Right lobe of liver (tissue), 6 donors: ENCODE results near the gene CAPN7. TPM values are rescaled to one million over a fixed set of nuclear protein-coding genes. Genes with fewer than 3 reads are reported as not detected.

ENCODE experiments used
- ATAC-seq, 4 donors: fragments of 200-7000 bp; cut with Tn5 transposase; one replicate each; pipeline ENCODE4 v1.9.1; 2020; ENCODE audit warnings: mild to moderate bottlenecking in 4 of 4, moderate library complexity in 4 of 4
- DNase-seq, 3 donors: peaks; one replicate each; pipeline ENCODE4 v3.0.0-alpha.2; 2020
- H3K27ac ChIP-seq, 3 donors: fragments of 200-600 bp; one replicate each; pipeline ENCODE4 v1.8.0; 2022
- H3K27me3 ChIP-seq, 2 donors: fragments of 200-600 bp; one replicate each; pipeline ENCODE4 v1.8.0; 2022
- H3K36me3 ChIP-seq, 4 donors: fragments of 200-600 bp; sonication (generic) in 1 of 4; one replicate each; pipeline versions ENCODE4 v1.5.1 to v1.8.0; 2017 to 2022; ENCODE audit warnings: control low read depth in 1 of 4
- H3K4me1 ChIP-seq, 4 donors: fragments of 200-600 bp; sonication (generic) in 1 of 4; one replicate each; pipeline versions ENCODE4 v1.5.1 to v1.8.0; 2017 to 2022; ENCODE audit warnings: control low read depth in 1 of 4
- H3K4me3 ChIP-seq, 3 donors: fragments of 200-600 bp; one replicate each; pipeline ENCODE4 v1.8.0; 2022
- H3K9me3 ChIP-seq, 4 donors: fragments of 200-600 bp; sonication (generic) in 1 of 4; one replicate each; pipeline versions ENCODE4 v1.5.1 to v1.8.0; 2017 to 2022; ENCODE audit warnings: control low read depth in 1 of 4
- POLR2A ChIP-seq: fragments of 450-650 bp; IDR thresholded peaks from one replicate; pipeline ENCODE4 v1.6.1; 2017; ENCODE audit warnings: antibody characterized with exemption, mild to moderate bottlenecking
- WGBS: methylation state at CpG from one replicate; pipeline ENCODE4 v1.1.6; 2018; ENCODE audit warnings: low coverage, low lambda C conversion rate; ENCODE audit not compliant: insufficient coverage; ENCODE audit errors: missing lambda C conversion rate; 5-methylcytosine and 5-hydroxymethylcytosine counted together
- intact Hi-C, 2 donors: fragments of 100-400 bp; cut with DNase I; formaldehyde crosslinking; loops; one replicate each; pipeline versions ENCODE4 v1.11.2 to v1.14.1; 2022
- total RNA-seq, 6 experiments: library from RNA; depleted of rRNA in 2 of 6; stranded (reverse); fragments of >200 nt in 2 of 6; fragmentation: NEBNext Ultra II Directional in 3 of 6; extraction: Animal tissue kit (Norgen Biotek cat#: 25700) in 3 of 6; gene quantifications; one replicate each; pipeline versions ENCODE4 v1.1.0 to v1.2.4, GENCODE V29; 2016 to 2023
- TF ChIP-seq, protein P1 (sequence below), 4 donors: fragments of 200-600 bp in 3 of 4; fragments of 450-650 bp in 1 of 4; IDR thresholded peaks; one replicate each; pipeline versions ENCODE4 v1.5.1 to v1.8.0; 2016 to 2022; ENCODE audit warnings: antibody characterized with exemption in 4 of 4, mild to moderate bottlenecking in 2 of 4
- donor health status: DM: no; HTN: yes; CAD: no.
- donor health status: DM: no; HTN: no; CAD: no.
- donor health status: DM: no; HTN: no; CAD: no.
- donor health status: DM: no; HTN: yes; CAD: no.
- donor health status: DM: no; HTN: yes; CAD: no.

The CAPN7 gene
- total RNA-seq, 6 experiments from 2014 or later: 20.1 to 32.8 (median 23.1) TPM

DNA sequence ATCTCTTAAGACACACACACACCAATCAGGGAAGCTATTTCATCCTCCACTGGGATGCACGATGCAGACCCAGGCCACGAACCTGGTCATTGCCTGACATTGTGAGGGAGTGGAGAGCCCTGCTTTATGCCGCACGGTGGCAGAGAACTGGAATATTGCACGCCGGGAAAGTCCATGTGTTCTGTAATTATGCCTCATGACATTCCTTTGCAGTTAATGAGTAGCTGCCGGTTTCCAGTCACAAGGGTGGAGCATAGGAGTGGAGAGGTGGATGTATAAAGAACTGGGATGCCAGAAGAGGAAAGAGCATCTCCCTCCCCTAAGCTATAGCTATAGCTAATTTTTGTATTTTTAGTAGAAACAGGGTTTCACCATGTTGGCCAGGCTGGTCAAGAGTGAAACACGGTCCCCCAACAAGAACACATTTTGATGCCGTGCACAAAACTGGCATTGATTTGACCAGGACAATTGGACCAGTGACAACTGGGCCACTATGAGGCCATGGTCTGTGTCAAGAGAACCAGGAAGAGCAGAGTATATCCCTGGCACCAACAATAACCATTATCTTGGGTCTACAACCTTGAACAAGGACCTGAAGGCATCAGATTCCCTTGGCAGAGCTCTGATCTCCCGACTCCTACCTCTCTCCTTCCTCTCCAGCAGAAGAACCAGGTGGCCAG, 74.9 kb downstream of the CAPN7 start:
- TF ChIP-seq, protein P1, sequence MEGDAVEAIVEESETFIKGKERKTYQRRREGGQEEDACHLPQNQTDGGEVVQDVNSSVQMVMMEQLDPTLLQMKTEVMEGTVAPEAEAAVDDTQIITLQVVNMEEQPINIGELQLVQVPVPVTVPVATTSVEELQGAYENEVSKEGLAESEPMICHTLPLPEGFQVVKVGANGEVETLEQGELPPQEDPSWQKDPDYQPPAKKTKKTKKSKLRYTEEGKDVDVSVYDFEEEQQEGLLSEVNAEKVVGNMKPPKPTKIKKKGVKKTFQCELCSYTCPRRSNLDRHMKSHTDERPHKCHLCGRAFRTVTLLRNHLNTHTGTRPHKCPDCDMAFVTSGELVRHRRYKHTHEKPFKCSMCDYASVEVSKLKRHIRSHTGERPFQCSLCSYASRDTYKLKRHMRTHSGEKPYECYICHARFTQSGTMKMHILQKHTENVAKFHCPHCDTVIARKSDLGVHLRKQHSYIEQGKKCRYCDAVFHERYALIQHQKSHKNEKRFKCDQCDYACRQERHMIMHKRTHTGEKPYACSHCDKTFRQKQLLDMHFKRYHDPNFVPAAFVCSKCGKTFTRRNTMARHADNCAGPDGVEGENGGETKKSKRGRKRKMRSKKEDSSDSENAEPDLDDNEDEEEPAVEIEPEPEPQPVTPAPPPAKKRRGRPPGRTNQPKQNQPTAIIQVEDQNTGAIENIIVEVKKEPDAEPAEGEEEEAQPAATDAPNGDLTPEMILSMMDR (IDR thresholded peaks at IDR 0.05): no peak
- Histone ChIP-seq H3K9me3 (no peaks in the 10 kb centered on the region), H3K27ac (no peak overlapping the region), H3K4me1 (no peaks in the 10 kb centered on the region), H3K36me3 (no peaks in the 10 kb centered on the region), H3K4me3 (no peak overlapping the region), H3K27me3 (no peaks in the 10 kb centered on the region)
- ATAC-seq: peak in 1 of 4 donors; percentile 66
- DNase-seq: no peak
- 71% methylated on average over 10 of the region's 10 CpGs for WGBS
- intact Hi-C loops: no loop called here

DNA sequence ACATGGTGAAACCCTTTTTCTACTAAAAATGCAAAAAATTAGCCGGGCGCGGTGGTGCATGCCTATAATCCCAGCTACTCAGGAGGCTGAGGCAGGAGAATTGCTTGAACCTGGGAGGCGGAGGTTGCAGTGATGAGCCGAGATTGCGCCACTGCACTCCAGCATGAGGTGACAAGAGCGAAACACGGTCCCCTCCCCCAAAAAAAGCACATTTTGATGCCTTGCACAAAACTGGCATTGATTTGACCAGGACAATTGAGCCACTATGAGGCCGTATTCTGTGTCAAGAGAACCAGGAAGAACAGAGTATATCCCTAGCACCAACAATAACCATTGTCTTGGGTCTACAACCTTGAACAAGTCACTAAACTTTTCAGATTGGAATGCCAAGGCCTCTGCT, 75.8 kb downstream of the CAPN7 start:
- TF ChIP-seq, protein P1 (IDR thresholded peaks at IDR 0.05): no peak
- no peak for TF ChIP-seq POLR2A
- DNase-seq (no peak), ATAC-seq (no peak)
- H3K9me3 ChIP-seq: no peaks in the 10 kb centered on the region
- H3K27ac ChIP-seq: no peak overlapping the region
- H3K4me1 ChIP-seq: no peaks in the 10 kb centered on the region
- no peak overlapping the region for H3K4me3 ChIP-seq
- intact Hi-C loops: no loop called here
- no peaks in the 10 kb centered on the region for H3K27me3 ChIP-seq
- 95% methylated on average over 4 of the region's 9 CpGs for WGBS
- no peaks in the 10 kb centered on the region for H3K36me3 ChIP-seq

DNA sequence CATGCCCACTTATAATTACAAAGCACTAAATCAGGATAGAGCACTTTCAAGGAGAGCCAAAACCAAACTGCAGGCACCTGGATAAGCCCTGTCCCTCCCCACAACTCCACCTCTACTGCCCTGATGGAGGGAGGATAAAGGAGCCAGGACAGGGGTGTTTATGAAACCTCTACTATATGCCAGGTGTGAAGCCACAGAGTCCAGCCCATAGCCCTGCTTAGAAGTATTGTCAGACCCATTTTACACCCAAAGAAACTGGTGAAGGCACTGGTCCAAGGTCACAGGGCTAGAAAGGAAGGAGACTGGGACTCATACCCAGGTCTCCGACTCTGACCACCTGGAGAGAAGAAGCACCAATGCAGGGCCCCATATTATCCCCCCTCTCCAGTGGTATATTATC, 77.7 kb downstream of the CAPN7 start:
- DNase-seq: no peak
- H3K4me3 ChIP-seq: no peak overlapping the region
- H3K36me3 ChIP-seq: no peaks in the 10 kb centered on the region
- H3K27ac ChIP-seq: no peak overlapping the region
- no peak for ATAC-seq
- H3K9me3 ChIP-seq: no peaks in the 10 kb centered on the region
- H3K4me1 ChIP-seq: peaks cover 0 to 7% (median 0%) of the 10 kb centered on the region in 4 donors
- H3K27me3 ChIP-seq: no peaks in the 10 kb centered on the region
- WGBS: no CpG with 5 or more reads among the region's 1 CpG
- no peak for TF ChIP-seq POLR2A
- TF ChIP-seq, protein P1 (IDR thresholded peaks at IDR 0.05): no peak
- intact Hi-C loops: no loop called here

DNA sequence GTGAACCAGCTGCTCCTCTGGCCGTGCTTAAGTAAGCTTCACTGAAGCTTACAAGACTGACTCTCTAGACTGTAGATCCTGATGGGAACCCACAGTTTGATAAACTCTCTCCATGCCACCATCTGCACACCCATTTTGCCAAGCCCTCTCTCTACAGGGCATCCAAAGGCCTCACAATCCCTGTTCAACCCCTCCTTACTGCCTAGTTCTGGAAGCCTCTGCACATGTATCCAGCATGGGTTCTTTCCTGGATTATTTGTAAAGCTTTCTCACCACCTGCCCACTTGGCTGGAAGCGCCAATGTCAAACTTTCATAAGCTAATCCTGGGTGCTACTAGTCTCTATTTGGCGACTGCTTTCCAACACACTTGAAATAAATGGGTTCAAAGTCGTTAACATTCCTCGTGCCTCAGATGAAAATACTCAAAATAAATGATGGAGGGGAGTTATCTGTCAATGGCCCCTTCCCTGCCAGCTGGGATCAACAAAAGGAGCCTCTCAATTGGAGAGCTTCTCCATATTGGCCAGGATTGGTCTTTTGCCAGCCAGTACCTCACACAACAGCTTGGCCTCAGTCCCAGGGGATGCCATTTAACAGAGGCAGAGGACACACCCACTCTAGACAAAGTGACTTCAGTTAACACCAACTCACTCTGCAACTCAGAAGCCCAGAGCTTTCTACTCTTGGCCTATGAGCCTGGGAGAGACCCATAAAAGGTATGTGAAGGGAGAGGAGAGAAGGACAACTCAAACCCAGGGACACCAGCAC, 78.3 kb downstream of the CAPN7 start:
- TF ChIP-seq, protein P1 (IDR thresholded peaks at IDR 0.05): no peak
- TF ChIP-seq POLR2A: no peak
- H3K4me1 ChIP-seq: peaks cover 0 to 7% (median 0%) of the 10 kb centered on the region in 4 donors
- 85% methylated on average over 5 of the region's 5 CpGs for WGBS
- H3K9me3 ChIP-seq: peaks cover 0 to 2% (median 0%) of the 10 kb centered on the region in 4 donors
- intact Hi-C loops: no loop called here
- no peaks in the 10 kb centered on the region for H3K27me3 ChIP-seq
- no peaks in the 10 kb centered on the region for H3K36me3 ChIP-seq
- DNase-seq (no peak), ATAC-seq (no peak)
- no peak overlapping the region for H3K27ac ChIP-seq
- no peak overlapping the region for H3K4me3 ChIP-seq
